WTC11 (cell line): ENCODE measurements around the gene PTPN1. TPM values are rescaled to one million over a fixed set of nuclear protein-coding genes. Genes with fewer than 3 reads are reported as not detected.

Experiments used
- ATAC-seq: fragments of 200-7000 bp; cut with Tn5 transposase; 2 replicates; pipeline ENCODE4 v1.10.0; 2021; ENCODE audit warnings: mild to moderate bottlenecking, moderate library complexity
- CTCF ChIA-PET: fragments of 300-600 bp; sonication (Branson Sonifier 250); formaldehyde crosslinking; loops from one replicate; lab custom pipeline; 2021; ENCODE audit warnings: antibody characterized with exemption; lab: Charles Lee
- POLR2A ChIA-PET: fragments of 350-600 bp; sonication (Branson Sonifier 250); formaldehyde crosslinking; loops from one replicate; lab custom pipeline; 2021; ENCODE audit warnings: antibody characterized with exemption; lab: Charles Lee
- DNase-seq: peaks from one replicate; pipeline ENCODE4 v3.0.0; 2021; ENCODE audit warnings: low spot score
- H3K27ac Mint-ChIP-seq: 2 replicates; pipeline ENCODE4 v1.8.0; 2021; ENCODE audit warnings: mixed read lengths
- H3K27me3 Mint-ChIP-seq: 2 replicates; pipeline ENCODE4 v1.8.0; 2021; ENCODE audit warnings: low read depth, mild to moderate bottlenecking, moderate library complexity, mixed read lengths
- H3K36me3 Mint-ChIP-seq: 2 replicates; pipeline ENCODE4 v1.8.0; 2021; ENCODE audit warnings: mixed read lengths
- H3K4me1 Mint-ChIP-seq: 2 replicates; pipeline ENCODE4 v1.8.0; 2022; ENCODE audit warnings: mixed read lengths
- H3K4me3 Mint-ChIP-seq: 2 replicates; pipeline ENCODE4 v1.8.0; 2021; ENCODE audit warnings: mild to moderate bottlenecking, moderate library complexity, mixed read lengths
- H3K9me3 Mint-ChIP-seq: 2 replicates; pipeline ENCODE4 v1.8.0; 2021; ENCODE audit warnings: mixed read lengths
- CTCF ChIP-seq: fragments of 200-600 bp; IDR thresholded peaks from 2 replicates; pipeline ENCODE4 v1.8.0; 2022; ENCODE audit warnings: antibody characterized with exemption
- ESRRA ChIP-seq: sonication (generic); formaldehyde crosslinking; IDR thresholded peaks from 2 replicates; pipeline ENCODE4 v1.8.1; 2022; ENCODE audit warnings: mild to moderate bottlenecking, missing genetic modification reagents, borderline replicate concordance
- FOXK1 ChIP-seq: sonication (generic); formaldehyde crosslinking; IDR thresholded peaks from 2 replicates; pipeline ENCODE4 v1.8.0; 2022; ENCODE audit warnings: mild to moderate bottlenecking, moderate library complexity, missing genetic modification reagents
- HMGA2 ChIP-seq: fragments of 250-450 bp; sonication (Bioruptor Pico); IDR thresholded peaks from 2 replicates; pipeline ENCODE4 v1.4.0; 2021; ENCODE audit warnings: mild to moderate bottlenecking, moderate library complexity
- HMGXB4 ChIP-seq: sonication (generic); formaldehyde crosslinking; IDR thresholded peaks from 2 replicates; pipeline ENCODE4 v1.8.1; 2023; ENCODE audit warnings: mild to moderate bottlenecking, moderate library complexity, missing genetic modification reagents
- JAZF1 ChIP-seq: fragments of 250-450 bp; sonication (Bioruptor Pico); IDR thresholded peaks from 2 replicates; pipeline ENCODE4 v1.9.0; 2021; ENCODE audit warnings: moderate library complexity, mild to moderate bottlenecking, inconsistent platforms
- MAX ChIP-seq: sonication (generic); formaldehyde crosslinking; IDR thresholded peaks from 2 replicates; pipeline ENCODE4 v1.8.0; 2022; ENCODE audit warnings: mild to moderate bottlenecking, missing genetic modification reagents
- MLX ChIP-seq: sonication (generic); formaldehyde crosslinking; IDR thresholded peaks from 2 replicates; pipeline ENCODE4 v1.8.1; 2023; ENCODE audit warnings: mild to moderate bottlenecking, missing genetic modification reagents, moderate library complexity
- NFE2L1 ChIP-seq: sonication (generic); formaldehyde crosslinking; IDR thresholded peaks from 2 replicates; pipeline ENCODE4 v1.8.1; 2023; ENCODE audit warnings: missing genetic modification reagents
- NR2C2 ChIP-seq: sonication (generic); formaldehyde crosslinking; IDR thresholded peaks from 2 replicates; pipeline ENCODE4 v1.8.0; 2022; ENCODE audit warnings: mild to moderate bottlenecking, missing genetic modification reagents
- PRDM15 ChIP-seq: sonication (generic); formaldehyde crosslinking; IDR thresholded peaks from 2 replicates; pipeline ENCODE4 v1.8.0; 2022; ENCODE audit warnings: missing genetic modification reagents
- RELA ChIP-seq: sonication (generic); formaldehyde crosslinking; IDR thresholded peaks from 2 replicates; pipeline ENCODE4 v1.8.1; 2022; ENCODE audit warnings: missing genetic modification reagents, mild to moderate bottlenecking, borderline replicate concordance
- RORB ChIP-seq: fragments of 250-450 bp; sonication (Bioruptor Pico); IDR thresholded peaks from 2 replicates; pipeline ENCODE4 v1.9.0; 2021; ENCODE audit warnings: mild to moderate bottlenecking
- ZNF263 ChIP-seq: sonication (generic); formaldehyde crosslinking; IDR thresholded peaks from 2 replicates; pipeline ENCODE4 v1.8.1; 2022; ENCODE audit warnings: low read depth, mild to moderate bottlenecking, moderate library complexity, missing genetic modification reagents
- ZNF317 ChIP-seq: sonication (generic); formaldehyde crosslinking; IDR thresholded peaks from 2 replicates; pipeline ENCODE4 v1.8.1; 2023; ENCODE audit warnings: low read depth, mild to moderate bottlenecking, moderate library complexity, missing genetic modification reagents, borderline replicate concordance
- ZNF532 ChIP-seq: fragments of 250-450 bp; sonication (Bioruptor Pico); IDR thresholded peaks from 2 replicates; pipeline ENCODE4 v1.9.0; 2021; ENCODE audit warnings: mild to moderate bottlenecking, borderline replicate concordance
- total RNA-seq: library from RNA; stranded (reverse); gene quantifications from 3 replicates; pipeline ENCODE4 v1.2.3, GENCODE V29; 2021

PTPN1 gene
- total RNA-seq, 1 experiment from 2014 or later = 29.4 TPM

GRCh38 chr20:50508171-50508755 lies 1.9 kb upstream of the PTPN1 start:
- DNase-seq (no peak), ATAC-seq (no peak)
- H3K27me3 Mint-ChIP-seq = no peaks in the 10 kb centered on the region
- peaks cover 47% of the 10 kb centered on the region for H3K4me1 Mint-ChIP-seq
- H3K9me3 Mint-ChIP-seq = no peaks in the 10 kb centered on the region
- peak overlapping the region; percentile 56; the same call in 1 of the 2 replicates for H3K27ac Mint-ChIP-seq
- ChIA-PET CTCF (interaction anchor here (1.3 kb wide), 1 partner anchor 62 kb away, joined by 4 read pairs; no protein-coding TSS in a partner anchor), POLR2A (interaction anchor here (0.6 kb wide), 1 partner anchor 1589 kb away, joined by 3 read pairs; no protein-coding TSS in a partner anchor)
- TF ChIP-seq PRDM15 (CRISPR knock-in tag) (peak; percentile 63; the same call in 1 of the 2 replicates), ZNF263 (CRISPR knock-in tag) (no peak)
- H3K4me3 Mint-ChIP-seq = peak overlapping the region; percentile 27; the same call in 1 of the 2 replicates
- H3K36me3 Mint-ChIP-seq = no peaks in the 10 kb centered on the region

GRCh38 chr20:50510706-50511542 lies 741 bp downstream of the PTPN1 start:
- Mint-ChIP-seq H3K4me3 (peak overlapping the region; percentile 93), H3K36me3 (no peaks in the 10 kb centered on the region), H3K4me1 (peaks cover 41% of the 10 kb centered on the region), H3K27ac (peak overlapping the region; percentile 60), H3K27me3 (no peaks in the 10 kb centered on the region), H3K9me3 (no peaks in the 10 kb centered on the region)
- no peak for ATAC-seq
- no peak for TF ChIP-seq HMGA2 (CRISPR knock-in tag)
- no peak for TF ChIP-seq NFE2L1 (CRISPR knock-in tag)
- TF ChIP-seq MLX (CRISPR knock-in tag) = no peak
- no peak for DNase-seq
- ChIA-PET CTCF (interaction anchor here (0.9 to 2.1 kb wide), 6 partner anchors 13 to 77 kb away, joined by 3 to 10 read pairs (median 4); no protein-coding TSS in a partner anchor), POLR2A (interaction anchor here (0.6 to 0.7 kb wide), 3 partner anchors 49 to 1585 kb away, joined by 5 to 6 read pairs (median 5); no protein-coding TSS in a partner anchor)

GRCh38 chr20:50512323-50512722 lies 2.1 kb downstream of the PTPN1 start:
- ChIA-PET CTCF (interaction anchor here (1.4 to 2.1 kb wide), 2 partner anchors 8 to 63 kb away, joined by 3 to 10 read pairs; no protein-coding TSS in a partner anchor), POLR2A (no interaction called here)
- TF ChIP-seq ZNF317 = no peak
- no peak for TF ChIP-seq CTCF
- no peak for TF ChIP-seq RELA
- no peak for TF ChIP-seq HMGXB4 (CRISPR knock-in tag)
- no peak for TF ChIP-seq NR2C2 (CRISPR knock-in tag)
- no peak for TF ChIP-seq MAX (CRISPR knock-in tag)
- TF ChIP-seq FOXK1 = no peak
- TF ChIP-seq ZNF532 (CRISPR knock-in tag) = no peak
- no peak for TF ChIP-seq ESRRA (CRISPR knock-in tag)
- TF ChIP-seq JAZF1 (CRISPR knock-in tag) = no peak
- TF ChIP-seq RORB (CRISPR knock-in tag) = no peak
- no peak overlapping the region; the same call in 1 of the 2 replicates for H3K27ac Mint-ChIP-seq
- ATAC-seq (no peak), DNase-seq (no peak)
- no peaks in the 10 kb centered on the region for H3K36me3 Mint-ChIP-seq
- no peaks in the 10 kb centered on the region for H3K27me3 Mint-ChIP-seq
- no peak overlapping the region; the same call in 1 of the 2 replicates for H3K4me3 Mint-ChIP-seq
- no peaks in the 10 kb centered on the region for H3K9me3 Mint-ChIP-seq
- peaks cover 41% of the 10 kb centered on the region for H3K4me1 Mint-ChIP-seq
